Measurements from ENCODE around the gene HAUS6. TPM values are rescaled to one million over a fixed set of nuclear protein-coding genes. Genes with fewer than 3 reads are reported as not detected.
"Not testable (repeated sequence)": the region's sequence is repeated elsewhere in the genome, so short reads cannot be mapped to it uniquely, and the experiment has no call there.

HAUS6 gene
- total and polyA plus RNA-seq, 2 of the 13 experiments (the other 11 are each of a cell fraction or from before 2014, with no cell fraction given) = 9.8 to 31.1 TPM

- TF ChIP-seq STAT6 (CRISPR knock-in tag; IDR thresholded peaks at IDR 0.05; ENCODE audit: borderline replicate concordance) = 0 out of 2 replicates have a peak, but pooled peaks have one; percentile 2
- TF ChIP-seq RXRA (CRISPR knock-in tag; IDR thresholded peaks at IDR 0.05) = 0 out of 2 replicates have a peak, but pooled peaks have one; percentile 1
- TF ChIP-seq RFXANK (CRISPR knock-in tag; IDR thresholded peaks at IDR 0.05) = 0 out of 2 replicates have a peak, but pooled peaks have one; percentile 1
- not testable (repeated sequence) for TF ChIP-seq MAZ (IDR thresholded peaks at IDR 0.05; ENCODE audit: borderline replicate concordance, low read depth, low read length)
- peak; percentile 11; the same call in 1 of the 2 replicates for TF ChIP-seq MAZ (CRISPR knock-in tag; IDR thresholded peaks at IDR 0.05; ENCODE audit: low read depth)
- TF ChIP-seq FOXC1 (CRISPR knock-in tag; IDR thresholded peaks at IDR 0.05; ENCODE audit: borderline replicate concordance) = peak; percentile 11; the same call in 1 of the 2 replicates
- TF ChIP-seq NR2C2 (CRISPR knock-in tag; IDR thresholded peaks at IDR 0.05; ENCODE audit: borderline replicate concordance) = peak; percentile 33; the same call in 1 of the 2 replicates
- TF ChIP-seq RORA (CRISPR knock-in tag; IDR thresholded peaks at IDR 0.05) = 0 out of 2 replicates have a peak, but pooled peaks have one; percentile 34
Measured at GRCh38 chr9:19152160-19152498, 49.4 kb upstream of the HAUS6 start (continued).

- peaks cover 91% of the 10 kb centered on the region for H3K4me1 ChIP-seq (ENCODE audit: insufficient read depth, low read length)
- in situ Hi-C loops (cut with HindIII; ENCODE audit: extremely low pct_ligation_motif_present, low pct_unique_long_range_greater_than_20kb) = no loop called here
- peak; percentile 99 for DNase-seq (ENCODE audit: low spot score)
- TF ChIP-seq NFE2L2 (IDR thresholded peaks at IDR 0.05; ENCODE audit: low read length) (0 out of 2 replicates have a peak, but pooled peaks have one; percentile 1), NR3C1 (CRISPR knock-in tag; IDR thresholded peaks at IDR 0.05) (no peak), YEATS2 (CRISPR knock-in tag; IDR thresholded peaks at IDR 0.05; ENCODE audit: borderline replicate concordance) (no peak), NR1H2 (CRISPR knock-in tag; IDR thresholded peaks at IDR 0.05; ENCODE audit: borderline replicate concordance, low read depth) (no peak), NCOA5 (CRISPR knock-in tag; IDR thresholded peaks at IDR 0.05) (no peak), FOXP1 (IDR thresholded peaks at IDR 0.05) (no peak), FOXP1 (CRISPR knock-in tag; IDR thresholded peaks at IDR 0.05) (peak; percentile 71), ZBTB37 (CRISPR knock-in tag; IDR thresholded peaks at IDR 0.05) (no peak), TIGD3 (CRISPR knock-in tag; IDR thresholded peaks at IDR 0.05; ENCODE audit: borderline replicate concordance) (no peak; the same call in 1 of the 2 replicates), MXI1 (IDR thresholded peaks at IDR 0.05; ENCODE audit: borderline replicate concordance, low read depth, low read length) (no peak)
Measured at GRCh38 chr9:19151425-19152159, 48.9 kb upstream of the HAUS6 start.

More at GRCh38 chr9:19151425-19152159, 48.9 kb upstream of the HAUS6 start:
- 20% methylated on average over 5 of the region's 5 CpGs for WGBS (ENCODE audit: low lambda C conversion rate)
- FAIRE-seq = peak; percentile 90
- Histone ChIP-seq H3K79me2 (ENCODE audit: insufficient read depth, low read length) (no peaks in the 10 kb centered on the region), H3K9ac (ENCODE audit: insufficient read depth, low read depth, low read length) (peak overlapping the region; percentile 56), H4K20me1 (ENCODE audit: insufficient read depth, low read length) (no peaks in the 10 kb centered on the region), H3K27me3 (ENCODE audit: control insufficient read depth in 1 of 2, insufficient read depth in 2 of 2, low read length in 2 of 2) (no peaks in the 10 kb centered on the region), H2AFZ (ENCODE audit: low read length) (no peak overlapping the region), H3K27ac (ENCODE audit: extremely low read length, insufficient read depth, low read length) (peak overlapping the region; percentile 83), H3K9me3 (ENCODE audit: low read length) (no peaks in the 10 kb centered on the region), H3K36me3 (replicated peaks in 1 of 2; ENCODE audit: control insufficient read depth in 1 of 2, insufficient read depth in 2 of 2, low read length in 2 of 2) (no peaks in the 10 kb centered on the region), H3K4me3 (replicated peaks in 1 of 3; ENCODE audit: insufficient read depth in 1 of 3, low read depth in 2 of 3, low read length in 3 of 3) (peak overlapping the region in 1 of 3 experiments; percentile 37; a peak in 1 of 6 replicates), H3K4me2 (ENCODE audit: low read depth, low read length) (peak overlapping the region; percentile 71)
- intact Hi-C loops (cut with micrococcal nuclease; ENCODE audit: unreplicated experiment) = loop anchor here (1.0 kb wide), 4 partner anchors 9 to 24 kb away; partner anchors contain the start of gene PLIN2
- peak; percentile 93 for ATAC-seq
- POLR2A ChIA-PET = interaction anchor here (0.6 to 2.2 kb wide), 18 partner anchors 9 to 229 kb away, joined by 3 to 33 read pairs (median 6); partner anchors contain the start of genes DENND4C, RPS6 and RRAGA
- TSS peak; percentile 94 for BruUV-seq (replicated peaks)
- CTCF ChIA-PET (ENCODE audit: low intra/inter-chr PET ratio, low total read pairs) = no interaction called here

All from HepG2 (cell line).